HEK293 (cell line): ENCODE data around the gene SP6.

Experiments
- GLI2 ChIP-seq: fragments of 450-650 bp; formaldehyde crosslinking; IDR thresholded peaks from 2 replicates; pipeline ENCODE4; 2017; ENCODE audit warnings: missing biosample characterization, missing genetic modification characterization, low read depth, borderline replicate concordance
- KLF16 ChIP-seq: fragments of 450-650 bp; formaldehyde crosslinking; IDR thresholded peaks from 2 replicates; pipeline ENCODE4 v1.5.1; 2017; ENCODE audit warnings: missing biosample characterization, missing genetic modification characterization
- KLF7 ChIP-seq: fragments of 450-650 bp; formaldehyde crosslinking; IDR thresholded peaks from 2 replicates; pipeline ENCODE4 v1.5.1; 2016; ENCODE audit warnings: missing biosample characterization, missing genetic modification characterization, borderline replicate concordance
- OSR2 ChIP-seq: fragments of 450-650 bp; formaldehyde crosslinking; IDR thresholded peaks from 2 replicates; pipeline ENCODE4 v1.5.1; 2016; ENCODE audit warnings: missing biosample characterization, missing genetic modification characterization
- RBAK ChIP-seq: fragments of 450-650 bp; formaldehyde crosslinking; IDR thresholded peaks from 2 replicates; pipeline ENCODE4 v1.5.1; 2016; ENCODE audit warnings: missing biosample characterization, missing genetic modification characterization
- ZEB2 ChIP-seq: fragments of 450-650 bp; formaldehyde crosslinking; IDR thresholded peaks from 2 replicates; pipeline ENCODE4 v1.5.1; 2016; ENCODE audit warnings: missing biosample characterization, missing genetic modification characterization
- ZFP41 ChIP-seq: fragments of 450-650 bp; formaldehyde crosslinking; IDR thresholded peaks from 2 replicates; pipeline ENCODE4 v1.5.1; 2016; ENCODE audit warnings: missing biosample characterization, missing genetic modification characterization, borderline replicate concordance
- ZNF132 ChIP-seq: fragments of 450-650 bp; formaldehyde crosslinking; IDR thresholded peaks from 2 replicates; pipeline ENCODE4 v1.5.1; 2017; ENCODE audit warnings: missing biosample characterization, missing genetic modification characterization, borderline replicate concordance
- ZNF138 ChIP-seq: fragments of 450-650 bp; formaldehyde crosslinking; IDR thresholded peaks from 2 replicates; pipeline ENCODE4 v1.5.1; 2016; ENCODE audit warnings: missing biosample characterization, missing genetic modification characterization, borderline replicate concordance
- ZNF146 ChIP-seq: fragments of 450-650 bp; formaldehyde crosslinking; IDR thresholded peaks from 2 replicates; pipeline ENCODE4 v1.5.1; 2016; ENCODE audit warnings: missing biosample characterization, missing genetic modification characterization
- ZNF169 ChIP-seq: fragments of 450-650 bp; formaldehyde crosslinking; IDR thresholded peaks from 2 replicates; pipeline ENCODE4 v1.5.1; 2016; ENCODE audit warnings: missing biosample characterization, missing genetic modification characterization
- ZNF221 ChIP-seq: fragments of 450-650 bp; formaldehyde crosslinking; IDR thresholded peaks from 2 replicates; pipeline ENCODE4 v1.5.1; 2017; ENCODE audit warnings: missing biosample characterization, missing genetic modification characterization, borderline replicate concordance
- ZNF510 ChIP-seq: fragments of 450-650 bp; formaldehyde crosslinking; IDR thresholded peaks from 2 replicates; pipeline ENCODE4 v1.5.1; 2018; ENCODE audit warnings: mild to moderate bottlenecking, missing genetic modification characterization, missing biosample characterization; ENCODE audit not compliant: insufficient replicate concordance
- ZNF544 ChIP-seq: fragments of 450-650 bp; formaldehyde crosslinking; IDR thresholded peaks from 2 replicates; pipeline ENCODE4 v1.5.0; 2017; ENCODE audit warnings: missing biosample characterization, missing genetic modification characterization
- ZNF585B ChIP-seq: fragments of 450-650 bp; formaldehyde crosslinking; IDR thresholded peaks from 2 replicates; pipeline ENCODE4 v1.5.1; 2016; ENCODE audit warnings: missing biosample characterization, missing genetic modification characterization
- ZNF610 ChIP-seq: fragments of 450-650 bp; formaldehyde crosslinking; IDR thresholded peaks from 2 replicates; pipeline ENCODE4 v1.5.1; 2016; ENCODE audit warnings: missing biosample characterization, missing genetic modification characterization, borderline replicate concordance
- ZNF623 ChIP-seq: fragments of 450-650 bp; formaldehyde crosslinking; IDR thresholded peaks from 2 replicates; pipeline ENCODE4 v1.5.1; 2016; ENCODE audit warnings: missing biosample characterization, missing genetic modification characterization
- ZNF747 ChIP-seq: fragments of 450-650 bp; formaldehyde crosslinking; IDR thresholded peaks from 2 replicates; pipeline ENCODE4 v1.5.1; 2016; ENCODE audit warnings: missing biosample characterization, missing genetic modification characterization
- ZNF830 ChIP-seq: fragments of 450-650 bp; IDR thresholded peaks from 2 replicates; pipeline ENCODE4 v1.5.0; 2018; ENCODE audit warnings: missing biosample characterization, missing genetic modification characterization, low read depth, mild to moderate bottlenecking, moderate library complexity
- TF ChIP-seq, protein P1 (sequence below): fragments of 450-650 bp; formaldehyde crosslinking; IDR thresholded peaks from 2 replicates; pipeline ENCODE4 v1.5.1; 2017; ENCODE audit warnings: missing biosample characterization, mild to moderate bottlenecking, missing genetic modification characterization, moderate library complexity
- TF ChIP-seq, protein P2 (sequence below): fragments of 450-650 bp; formaldehyde crosslinking; IDR thresholded peaks from 2 replicates; pipeline ENCODE4 v1.5.1; 2016; ENCODE audit warnings: missing biosample characterization, missing genetic modification characterization
- TF ChIP-seq, protein P3 (sequence below): fragments of 450-650 bp; formaldehyde crosslinking; IDR thresholded peaks from 2 replicates; pipeline ENCODE4 v1.5.0; 2017; ENCODE audit warnings: missing biosample characterization, missing genetic modification characterization, borderline replicate concordance
- TF ChIP-seq, protein P4 (sequence below): IDR thresholded peaks from 2 replicates; pipeline ENCODE4 v1.6.1; 2011; ENCODE audit warnings: mild to moderate bottlenecking, low read depth, low read length, borderline replicate concordance
- TF ChIP-seq, protein P5 (sequence below): fragments of 450-650 bp; formaldehyde crosslinking; optimal IDR thresholded peaks from 2 replicates; pipeline ENCODE3; 2016; ENCODE audit warnings: missing biosample characterization, mild to moderate bottlenecking, missing genetic modification characterization
- TF ChIP-seq, protein P6 (sequence below): fragments of 450-650 bp; formaldehyde crosslinking; conservative IDR thresholded peaks from 2 replicates; pipeline ENCODE4 v1.5.1; 2016; ENCODE audit warnings: low read depth, missing biosample characterization, missing genetic modification characterization

Gene SP6

DNA sequence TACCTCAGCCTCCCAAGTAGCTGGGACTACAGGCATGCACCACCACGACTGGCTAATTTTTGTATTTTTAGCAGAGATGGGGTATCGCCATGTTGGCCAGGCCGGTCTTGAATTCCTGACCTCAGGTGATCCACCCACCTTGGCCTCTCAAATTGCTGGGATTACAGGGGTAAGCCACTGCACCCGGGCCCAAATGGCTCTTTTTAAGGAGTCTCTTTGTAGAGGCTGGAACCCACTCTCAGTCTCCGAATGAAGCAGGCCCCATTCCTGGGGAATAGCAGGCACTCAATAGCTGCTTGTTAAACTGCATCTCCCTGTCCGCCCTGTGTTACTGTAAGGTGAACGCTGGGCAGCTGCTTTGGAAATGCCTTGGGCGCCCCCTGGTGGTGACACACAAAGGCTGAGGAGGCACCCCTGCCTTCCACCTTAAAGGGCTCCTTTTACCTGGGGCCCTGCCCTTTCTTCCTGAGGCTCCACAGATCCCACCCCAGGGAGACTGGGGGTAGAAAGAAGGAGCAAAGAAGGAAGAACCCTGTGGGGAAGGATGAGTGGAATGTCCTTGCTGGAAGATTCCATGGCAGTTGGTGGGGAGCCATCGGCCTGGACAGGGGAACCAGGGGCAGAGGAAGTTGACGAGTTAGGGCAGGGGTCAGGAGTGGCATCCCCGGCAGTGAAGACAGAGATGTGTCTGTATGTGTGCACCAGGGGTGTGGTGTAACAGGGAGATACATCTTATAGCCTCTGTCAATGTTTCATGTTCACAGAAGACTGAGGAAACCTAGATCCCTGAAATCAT is 39.0 kb upstream of the SP6 start (continued):
- TF ChIP-seq ZNF221 (tag by site-specific recombination) (no peak), KLF16 (no peak), ZNF138 (tag by site-specific recombination) (no peak), ZNF169 (tag by site-specific recombination) (no peak), OSR2 (tag by site-specific recombination) (no peak), ZNF623 (tag by site-specific recombination) (no peak), GLI2 (tag by site-specific recombination) (no peak), ZNF132 (tag by site-specific recombination) (no peak), ZNF830 (no peak), ZNF146 (tag by site-specific recombination) (no peak), ZNF610 (tag by site-specific recombination) (no peak), ZFP41 (tag by site-specific recombination) (no peak), ZNF510 (tag by site-specific recombination) (no peak), ZEB2 (tag by site-specific recombination) (peak; percentile 70), RBAK (tag by site-specific recombination) (no peak), ZNF585B (no peak), KLF7 (no peak), ZNF544 (tag by site-specific recombination) (no peak), ZNF747 (tag by site-specific recombination) (no peak)
- TF ChIP-seq, protein P1, sequence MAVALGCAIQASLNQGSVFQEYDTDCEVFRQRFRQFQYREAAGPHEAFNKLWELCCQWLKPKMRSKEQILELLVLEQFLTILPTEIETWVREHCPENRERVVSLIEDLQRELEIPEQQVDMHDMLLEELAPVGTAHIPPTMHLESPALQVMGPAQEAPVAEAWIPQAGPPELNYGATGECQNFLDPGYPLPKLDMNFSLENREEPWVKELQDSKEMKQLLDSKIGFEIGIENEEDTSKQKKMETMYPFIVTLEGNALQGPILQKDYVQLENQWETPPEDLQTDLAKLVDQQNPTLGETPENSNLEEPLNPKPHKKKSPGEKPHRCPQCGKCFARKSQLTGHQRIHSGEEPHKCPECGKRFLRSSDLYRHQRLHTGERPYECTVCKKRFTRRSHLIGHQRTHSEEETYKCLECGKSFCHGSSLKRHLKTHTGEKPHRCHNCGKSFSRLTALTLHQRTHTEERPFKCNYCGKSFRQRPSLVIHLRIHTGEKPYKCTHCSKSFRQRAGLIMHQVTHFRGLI (tag by site-specific recombination) = no peak
- TF ChIP-seq, protein P2, sequence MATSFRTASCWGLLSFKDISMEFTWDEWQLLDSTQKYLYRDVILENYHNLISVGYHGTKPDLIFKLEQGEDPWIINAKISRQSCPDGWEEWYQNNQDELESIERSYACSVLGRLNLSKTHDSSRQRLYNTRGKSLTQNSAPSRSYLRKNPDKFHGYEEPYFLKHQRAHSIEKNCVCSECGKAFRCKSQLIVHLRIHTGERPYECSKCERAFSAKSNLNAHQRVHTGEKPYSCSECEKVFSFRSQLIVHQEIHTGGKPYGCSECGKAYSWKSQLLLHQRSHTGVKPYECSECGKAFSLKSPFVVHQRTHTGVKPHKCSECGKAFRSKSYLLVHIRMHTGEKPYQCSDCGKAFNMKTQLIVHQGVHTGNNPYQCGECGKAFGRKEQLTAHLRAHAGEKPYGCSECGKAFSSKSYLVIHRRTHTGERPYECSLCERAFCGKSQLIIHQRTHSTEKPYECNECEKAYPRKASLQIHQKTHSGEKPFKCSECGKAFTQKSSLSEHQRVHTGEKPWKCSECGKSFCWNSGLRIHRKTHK = no peak
- TF ChIP-seq, protein P3, sequence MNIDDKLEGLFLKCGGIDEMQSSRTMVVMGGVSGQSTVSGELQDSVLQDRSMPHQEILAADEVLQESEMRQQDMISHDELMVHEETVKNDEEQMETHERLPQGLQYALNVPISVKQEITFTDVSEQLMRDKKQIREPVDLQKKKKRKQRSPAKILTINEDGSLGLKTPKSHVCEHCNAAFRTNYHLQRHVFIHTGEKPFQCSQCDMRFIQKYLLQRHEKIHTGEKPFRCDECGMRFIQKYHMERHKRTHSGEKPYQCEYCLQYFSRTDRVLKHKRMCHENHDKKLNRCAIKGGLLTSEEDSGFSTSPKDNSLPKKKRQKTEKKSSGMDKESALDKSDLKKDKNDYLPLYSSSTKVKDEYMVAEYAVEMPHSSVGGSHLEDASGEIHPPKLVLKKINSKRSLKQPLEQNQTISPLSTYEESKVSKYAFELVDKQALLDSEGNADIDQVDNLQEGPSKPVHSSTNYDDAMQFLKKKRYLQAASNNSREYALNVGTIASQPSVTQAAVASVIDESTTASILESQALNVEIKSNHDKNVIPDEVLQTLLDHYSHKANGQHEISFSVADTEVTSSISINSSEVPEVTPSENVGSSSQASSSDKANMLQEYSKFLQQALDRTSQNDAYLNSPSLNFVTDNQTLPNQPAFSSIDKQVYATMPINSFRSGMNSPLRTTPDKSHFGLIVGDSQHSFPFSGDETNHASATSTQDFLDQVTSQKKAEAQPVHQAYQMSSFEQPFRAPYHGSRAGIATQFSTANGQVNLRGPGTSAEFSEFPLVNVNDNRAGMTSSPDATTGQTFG = no peak
- TF ChIP-seq, protein P4, sequence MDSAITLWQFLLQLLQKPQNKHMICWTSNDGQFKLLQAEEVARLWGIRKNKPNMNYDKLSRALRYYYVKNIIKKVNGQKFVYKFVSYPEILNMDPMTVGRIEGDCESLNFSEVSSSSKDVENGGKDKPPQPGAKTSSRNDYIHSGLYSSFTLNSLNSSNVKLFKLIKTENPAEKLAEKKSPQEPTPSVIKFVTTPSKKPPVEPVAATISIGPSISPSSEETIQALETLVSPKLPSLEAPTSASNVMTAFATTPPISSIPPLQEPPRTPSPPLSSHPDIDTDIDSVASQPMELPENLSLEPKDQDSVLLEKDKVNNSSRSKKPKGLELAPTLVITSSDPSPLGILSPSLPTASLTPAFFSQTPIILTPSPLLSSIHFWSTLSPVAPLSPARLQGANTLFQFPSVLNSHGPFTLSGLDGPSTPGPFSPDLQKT = no peak
- TF ChIP-seq, protein P5, sequence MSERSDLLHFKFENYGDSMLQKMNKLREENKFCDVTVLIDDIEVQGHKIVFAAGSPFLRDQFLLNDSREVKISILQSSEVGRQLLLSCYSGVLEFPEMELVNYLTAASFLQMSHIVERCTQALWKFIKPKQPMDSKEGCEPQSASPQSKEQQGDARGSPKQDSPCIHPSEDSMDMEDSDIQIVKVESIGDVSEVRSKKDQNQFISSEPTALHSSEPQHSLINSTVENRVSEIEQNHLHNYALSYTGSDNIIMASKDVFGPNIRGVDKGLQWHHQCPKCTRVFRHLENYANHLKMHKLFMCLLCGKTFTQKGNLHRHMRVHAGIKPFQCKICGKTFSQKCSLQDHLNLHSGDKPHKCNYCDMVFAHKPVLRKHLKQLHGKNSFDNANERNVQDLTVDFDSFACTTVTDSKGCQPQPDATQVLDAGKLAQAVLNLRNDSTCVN (tag by site-specific recombination) = no peak
- TF ChIP-seq, protein P6, sequence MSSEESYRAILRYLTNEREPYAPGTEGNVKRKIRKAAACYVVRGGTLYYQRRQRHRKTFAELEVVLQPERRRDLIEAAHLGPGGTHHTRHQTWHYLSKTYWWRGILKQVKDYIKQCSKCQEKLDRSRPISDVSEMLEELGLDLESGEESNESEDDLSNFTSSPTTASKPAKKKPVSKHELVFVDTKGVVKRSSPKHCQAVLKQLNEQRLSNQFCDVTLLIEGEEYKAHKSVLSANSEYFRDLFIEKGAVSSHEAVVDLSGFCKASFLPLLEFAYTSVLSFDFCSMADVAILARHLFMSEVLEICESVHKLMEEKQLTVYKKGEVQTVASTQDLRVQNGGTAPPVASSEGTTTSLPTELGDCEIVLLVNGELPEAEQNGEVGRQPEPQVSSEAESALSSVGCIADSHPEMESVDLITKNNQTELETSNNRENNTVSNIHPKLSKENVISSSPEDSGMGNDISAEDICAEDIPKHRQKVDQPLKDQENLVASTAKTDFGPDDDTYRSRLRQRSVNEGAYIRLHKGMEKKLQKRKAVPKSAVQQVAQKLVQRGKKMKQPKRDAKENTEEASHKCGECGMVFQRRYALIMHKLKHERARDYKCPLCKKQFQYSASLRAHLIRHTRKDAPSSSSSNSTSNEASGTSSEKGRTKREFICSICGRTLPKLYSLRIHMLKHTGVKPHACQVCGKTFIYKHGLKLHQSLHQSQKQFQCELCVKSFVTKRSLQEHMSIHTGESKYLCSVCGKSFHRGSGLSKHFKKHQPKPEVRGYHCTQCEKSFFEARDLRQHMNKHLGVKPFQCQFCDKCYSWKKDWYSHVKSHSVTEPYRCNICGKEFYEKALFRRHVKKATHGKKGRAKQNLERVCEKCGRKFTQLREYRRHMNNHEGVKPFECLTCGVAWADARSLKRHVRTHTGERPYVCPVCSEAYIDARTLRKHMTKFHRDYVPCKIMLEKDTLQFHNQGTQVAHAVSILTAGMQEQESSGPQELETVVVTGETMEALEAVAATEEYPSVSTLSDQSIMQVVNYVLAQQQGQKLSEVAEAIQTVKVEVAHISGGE (tag by site-specific recombination) = no peak
